Mesothelial cell of epicardium (in vitro differentiated cells): ENCODE measurements around the gene D2HGDH. TPM values are rescaled to one million over a fixed set of nuclear protein-coding genes. Genes with fewer than 3 reads are reported as not detected.

ENCODE experiments used
- DNase-seq, 2 experiments: peaks; one replicate each; pipeline ENCODE4 v3.0.0; 2021; ENCODE audit warnings: low spot score in 2 of 2; ENCODE audit not compliant: unreplicated experiment in 2 of 2
- H3K27ac Mint-ChIP-seq: 2 replicates; pipeline ENCODE4 v1.8.0; 2021; ENCODE audit warnings: mixed read lengths
- H3K27me3 Mint-ChIP-seq: 2 replicates; pipeline ENCODE4 v1.8.0; 2021; ENCODE audit warnings: low read depth, mixed read lengths
- H3K36me3 Mint-ChIP-seq: 2 replicates; pipeline ENCODE4 v1.8.0; 2021; ENCODE audit warnings: mixed read lengths
- H3K4me1 Mint-ChIP-seq: 2 replicates; pipeline ENCODE4 v1.8.0; 2021; ENCODE audit warnings: mixed read lengths
- H3K4me3 Mint-ChIP-seq: 2 replicates; pipeline ENCODE4 v1.8.0; 2021; ENCODE audit warnings: mild to moderate bottlenecking, moderate library complexity, mixed read lengths
- H3K9me3 Mint-ChIP-seq: 2 replicates; pipeline ENCODE4 v1.8.0; 2021; ENCODE audit warnings: mixed read lengths
- CTCF ChIP-seq: fragments of 200-600 bp; sonication (generic); IDR thresholded peaks from one replicate; pipeline ENCODE4 v1.5.0; 2021; ENCODE audit warnings: antibody characterized with exemption; ENCODE audit not compliant: unreplicated experiment
- total RNA-seq: library from RNA; stranded (reverse); gene quantifications from 3 replicates; pipeline ENCODE4 v1.2.1, GENCODE V29; 2021

The D2HGDH gene
- total RNA-seq, 1 donor from 2014 or later, result 60.3 TPM

DNA sequence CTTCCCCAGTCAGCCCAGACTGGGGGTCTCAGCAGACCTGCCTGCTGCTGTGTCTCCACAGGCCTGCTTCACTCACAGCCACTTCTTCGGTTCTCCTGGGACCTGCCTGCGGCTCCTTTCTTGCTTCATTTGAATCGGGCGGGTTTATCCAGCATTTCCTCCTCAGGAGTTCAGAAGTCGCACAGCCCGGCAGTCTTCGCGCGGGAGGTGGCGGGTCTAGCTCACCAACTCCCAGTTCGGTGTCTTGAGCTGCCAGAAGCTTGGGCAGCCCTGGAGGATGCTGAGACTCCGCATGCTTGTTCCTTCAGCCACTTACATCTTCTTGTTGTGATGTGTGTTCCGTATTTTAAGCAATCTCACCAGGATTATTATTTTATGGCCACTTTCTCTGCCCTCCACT, 10.8 kb downstream of the D2HGDH start:
- no peaks in the 10 kb centered on the region for H3K27me3 Mint-ChIP-seq
- H3K4me1 Mint-ChIP-seq, result no peaks in the 10 kb centered on the region
- H3K4me3 Mint-ChIP-seq, result no peak overlapping the region
- no peak for DNase-seq
- H3K36me3 Mint-ChIP-seq, result peaks cover 42% of the 10 kb centered on the region
- TF ChIP-seq CTCF, result no peak
- H3K9me3 Mint-ChIP-seq, result peaks cover 12% of the 10 kb centered on the region
- no peak overlapping the region for H3K27ac Mint-ChIP-seq

GRCh38 chr2:241746084-241746483, 11.7 kb downstream of the D2HGDH start:
- Mint-ChIP-seq H3K9me3 (peaks cover 12% of the 10 kb centered on the region), H3K27me3 (no peaks in the 10 kb centered on the region), H3K4me1 (no peaks in the 10 kb centered on the region)

DNA sequence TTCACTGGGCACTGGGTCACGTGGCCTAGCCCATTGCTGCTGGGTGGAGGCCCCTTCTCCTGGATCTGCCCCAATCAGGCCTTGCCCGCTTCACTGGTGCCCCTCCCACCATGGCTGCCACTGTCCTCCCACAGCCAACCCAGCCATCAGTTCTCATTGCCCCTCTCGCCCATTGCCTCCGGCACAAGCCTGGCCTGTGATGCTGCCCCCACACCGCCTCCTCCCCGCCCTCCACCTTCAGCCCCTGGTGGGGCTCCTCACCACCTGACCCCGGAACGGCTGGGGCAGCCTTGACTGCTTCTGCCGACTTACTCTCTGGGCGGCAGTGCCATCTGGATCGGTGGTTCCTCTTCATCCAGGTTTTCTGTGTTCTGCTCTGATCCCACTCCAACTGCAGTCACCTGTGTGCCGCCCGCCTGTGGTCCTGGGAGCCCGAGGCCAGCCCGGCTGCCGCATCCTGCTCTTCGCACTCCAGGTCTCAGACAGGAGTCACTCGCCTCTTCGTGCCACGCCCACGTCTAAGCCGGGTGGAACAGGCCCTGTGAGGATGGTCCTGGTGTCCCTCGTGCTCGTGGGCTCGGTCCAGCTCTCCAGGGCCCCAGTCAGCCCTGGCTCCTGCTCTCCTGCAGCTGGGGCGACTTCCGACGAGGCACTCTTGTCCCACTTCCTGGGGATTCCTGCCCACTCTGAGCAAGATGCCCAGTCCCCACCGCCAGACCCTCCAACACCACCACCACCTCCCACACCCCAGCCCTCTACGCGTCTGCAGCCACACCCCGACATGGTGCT, 14.2 kb downstream of the D2HGDH start:
- Mint-ChIP-seq H3K4me3 (no peak overlapping the region), H3K4me1 (no peaks in the 10 kb centered on the region), H3K27ac (no peak overlapping the region)

More at GRCh38 chr2:241746084-241746483, 11.7 kb downstream of the D2HGDH start:
- H3K27ac Mint-ChIP-seq, result no peak overlapping the region
- no peak for TF ChIP-seq CTCF
- no peak overlapping the region for H3K4me3 Mint-ChIP-seq
- peaks cover 42% of the 10 kb centered on the region for H3K36me3 Mint-ChIP-seq
- no peak for DNase-seq

DNA sequence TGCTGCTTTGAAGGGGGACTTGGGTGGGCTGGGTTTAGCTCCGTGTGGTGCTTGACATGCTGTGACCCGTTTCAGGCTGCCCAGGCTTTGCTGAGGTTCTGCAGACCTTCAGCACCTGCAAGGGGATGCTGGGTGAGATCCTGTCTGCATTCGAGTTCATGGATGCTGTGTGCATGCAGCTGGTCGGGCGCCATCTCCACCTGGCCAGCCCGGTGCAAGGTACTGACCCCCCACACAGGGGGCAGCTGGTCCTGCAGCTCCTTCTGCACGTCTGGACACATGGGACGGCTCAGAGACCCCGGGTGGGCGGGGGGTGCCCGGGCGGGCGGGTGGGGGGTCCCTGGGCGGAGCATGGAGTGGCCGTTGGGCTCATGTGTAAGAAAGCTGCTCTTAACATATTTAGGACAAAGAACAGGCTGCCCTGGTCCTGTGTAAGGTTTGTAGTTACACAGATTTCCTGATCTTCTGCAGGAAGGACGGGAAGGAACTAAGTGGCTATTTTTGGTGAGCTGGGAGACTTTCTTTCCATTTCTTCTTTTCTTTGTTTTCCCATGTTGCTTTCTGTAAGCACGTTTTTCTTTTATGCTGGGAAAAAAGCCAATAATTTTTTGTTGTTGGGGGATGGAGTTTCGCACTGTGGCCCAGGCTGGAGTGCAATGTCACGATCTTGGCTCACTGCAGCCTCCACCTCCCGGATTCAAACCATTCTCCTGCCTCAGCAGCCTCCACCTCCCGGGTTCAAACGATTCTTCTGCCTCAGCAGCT, 15.8 kb downstream of the D2HGDH start:
- TF ChIP-seq CTCF, result no peak
- no peak for DNase-seq

More for the DNA sequence above, 14.2 kb downstream of the D2HGDH start:
- TF ChIP-seq CTCF, result no peak
- no peaks in the 10 kb centered on the region for H3K27me3 Mint-ChIP-seq
- DNase-seq, result no peak
- H3K9me3 Mint-ChIP-seq, result peaks cover 12% of the 10 kb centered on the region
- H3K36me3 Mint-ChIP-seq, result peaks cover 46% of the 10 kb centered on the region

GRCh38 chr2:241751152-241751551, 16.7 kb downstream of the D2HGDH start:
- Mint-ChIP-seq H3K36me3 (peaks cover 32% of the 10 kb centered on the region), H3K9me3 (peaks cover 4% of the 10 kb centered on the region)

More for the DNA sequence above, 15.8 kb downstream of the D2HGDH start:
- H3K36me3 Mint-ChIP-seq, result peaks cover 41% of the 10 kb centered on the region
- no peaks in the 10 kb centered on the region for H3K27me3 Mint-ChIP-seq
- H3K27ac Mint-ChIP-seq, result no peak overlapping the region
- H3K9me3 Mint-ChIP-seq, result peaks cover 12% of the 10 kb centered on the region
- H3K4me3 Mint-ChIP-seq, result no peak overlapping the region
- H3K4me1 Mint-ChIP-seq, result no peaks in the 10 kb centered on the region

More at GRCh38 chr2:241751152-241751551, 16.7 kb downstream of the D2HGDH start:
- DNase-seq, result no peak
- Mint-ChIP-seq H3K27ac (no peak overlapping the region), H3K4me3 (no peak overlapping the region), H3K27me3 (no peaks in the 10 kb centered on the region), H3K4me1 (no peaks in the 10 kb centered on the region)
- no peak for TF ChIP-seq CTCF
